ENCODE data around the gene MMUT. TPM values are rescaled to one million over a fixed set of nuclear protein-coding genes. Genes with fewer than 3 reads are reported as not detected.
"Not testable (repeated sequence)": the region's sequence is repeated elsewhere in the genome, so short reads cannot be mapped to it uniquely, and the experiment has no call there.

MMUT gene
- total RNA-seq, 2 experiments from 2014 or later = 6.4 to 7.2 TPM

- no peak overlapping the region for H3K27ac ChIP-seq (ENCODE audit: low read depth in 1 of 2, low read length in 2 of 2)
- Mint-ChIP-seq H3K36me3 (ENCODE audit: low read depth) (peaks cover 20% of the 10 kb centered on the region), H3K4me3 (no peak overlapping the region), H3K9me3 (no peaks in the 10 kb centered on the region), H3K27me3 (no peaks in the 10 kb centered on the region), H3K4me1 (ENCODE audit: low read depth) (no peaks in the 10 kb centered on the region), H3K27ac (no peak overlapping the region)
- H3K4me3 ChIP-seq (ENCODE audit: low read length) = no peak overlapping the region
- H3K9me3 ChIP-seq (ENCODE audit: control insufficient read depth in 1 of 2, insufficient read depth in 1 of 2, low read length in 2 of 2) = no peaks in the 10 kb centered on the region
- DNase-seq = no peak
- H3K27me3 ChIP-seq (ENCODE audit: control insufficient read depth in 1 of 2, insufficient read depth in 2 of 2, low read length in 2 of 2) = no peaks in the 10 kb centered on the region
- TF ChIP-seq CTCF (IDR thresholded peaks at IDR 0.05) = no peak
- CTCF ChIA-PET = no interaction called here
- no peak for ATAC-seq (ENCODE audit: poor library complexity)
- POLR2A ChIA-PET = no interaction called here
- no peaks in the 10 kb centered on the region for H3K4me1 ChIP-seq (ENCODE audit: insufficient read depth, low read length)
- H3K36me3 ChIP-seq (ENCODE audit: insufficient read depth, low read length) = no peaks in the 10 kb centered on the region
- intact Hi-C loops (cut with DNase I, micrococcal nuclease) = no loop called here
These were observed 16.4 kb upstream of the MMUT start for GRCh38 chr6:49479308-49479970.

- CTCF ChIA-PET; POLR2A ChIA-PET; intact Hi-C loops (cut with DNase I, micrococcal nuclease); H3K4me1 Mint-ChIP-seq (ENCODE audit: low read depth); DNase-seq; ATAC-seq (ENCODE audit: poor library complexity); H3K27ac Mint-ChIP-seq; H3K4me3 Mint-ChIP-seq; H3K27me3 ChIP-seq (ENCODE audit: control insufficient read depth in 1 of 2, insufficient read depth in 2 of 2, low read length in 2 of 2); H3K27ac ChIP-seq (ENCODE audit: low read depth in 1 of 2, low read length in 2 of 2); H3K4me1 ChIP-seq (ENCODE audit: insufficient read depth, low read length); H3K9me3 ChIP-seq (ENCODE audit: control insufficient read depth in 1 of 2, insufficient read depth in 1 of 2, low read length in 2 of 2); H3K9me3 Mint-ChIP-seq; H3K4me3 ChIP-seq (ENCODE audit: low read length); H3K27me3 Mint-ChIP-seq: not testable (repeated sequence)
- H3K36me3 ChIP-seq (ENCODE audit: insufficient read depth, low read length) = peaks cover 12% of the 10 kb centered on the region
- H3K36me3 Mint-ChIP-seq (ENCODE audit: low read depth) = peaks cover 49% of the 10 kb centered on the region
These were observed 13.5 kb upstream of the MMUT start for GRCh38 chr6:49476564-49476963.

GRCh38 chr6:49468042-49468441 is 5.0 kb upstream of the MMUT start:
- ChIA-PET CTCF (no interaction called here), POLR2A (no interaction called here)
- intact Hi-C loops (cut with DNase I, micrococcal nuclease) = no loop called here

More at GRCh38 chr6:49468042-49468441, 5.0 kb upstream of the MMUT start:
- no peak for TF ChIP-seq CTCF (IDR thresholded peaks at IDR 0.05)
- H3K4me3 ChIP-seq (ENCODE audit: low read length) = no peak overlapping the region
- Mint-ChIP-seq H3K36me3 (ENCODE audit: low read depth) (peaks cover 31% of the 10 kb centered on the region), H3K4me1 (ENCODE audit: low read depth) (peaks cover 17% of the 10 kb centered on the region), H3K9me3 (no peaks in the 10 kb centered on the region), H3K27me3 (no peaks in the 10 kb centered on the region), H3K27ac (no peak overlapping the region), H3K4me3 (no peak overlapping the region)
- H3K27me3 ChIP-seq (ENCODE audit: control insufficient read depth in 1 of 2, insufficient read depth in 2 of 2, low read length in 2 of 2) = no peaks in the 10 kb centered on the region
- no peaks in the 10 kb centered on the region for H3K9me3 ChIP-seq (ENCODE audit: control insufficient read depth in 1 of 2, insufficient read depth in 1 of 2, low read length in 2 of 2)
- DNase-seq = no peak
- peaks cover 8% of the 10 kb centered on the region for H3K4me1 ChIP-seq (ENCODE audit: insufficient read depth, low read length)
- no peak overlapping the region for H3K27ac ChIP-seq (ENCODE audit: low read depth in 1 of 2, low read length in 2 of 2)
- ATAC-seq (ENCODE audit: poor library complexity) = no peak
- peaks cover 15% of the 10 kb centered on the region for H3K36me3 ChIP-seq (ENCODE audit: insufficient read depth, low read length)
